HG03520 (cell line): ENCODE results near the gene HBEGF.
A peak's percentile ranks its signal among the peaks of the same experiment; 100 is the strongest.

Experiments
- ATAC-seq: cut with Tn5 transposase; IDR thresholded peaks from one replicate; pipeline ENCODE4 v1.9.1; 2021; ENCODE audit warnings: mild to moderate bottlenecking, moderate library complexity; ENCODE audit not compliant: unreplicated experiment

Gene HBEGF

DNA sequence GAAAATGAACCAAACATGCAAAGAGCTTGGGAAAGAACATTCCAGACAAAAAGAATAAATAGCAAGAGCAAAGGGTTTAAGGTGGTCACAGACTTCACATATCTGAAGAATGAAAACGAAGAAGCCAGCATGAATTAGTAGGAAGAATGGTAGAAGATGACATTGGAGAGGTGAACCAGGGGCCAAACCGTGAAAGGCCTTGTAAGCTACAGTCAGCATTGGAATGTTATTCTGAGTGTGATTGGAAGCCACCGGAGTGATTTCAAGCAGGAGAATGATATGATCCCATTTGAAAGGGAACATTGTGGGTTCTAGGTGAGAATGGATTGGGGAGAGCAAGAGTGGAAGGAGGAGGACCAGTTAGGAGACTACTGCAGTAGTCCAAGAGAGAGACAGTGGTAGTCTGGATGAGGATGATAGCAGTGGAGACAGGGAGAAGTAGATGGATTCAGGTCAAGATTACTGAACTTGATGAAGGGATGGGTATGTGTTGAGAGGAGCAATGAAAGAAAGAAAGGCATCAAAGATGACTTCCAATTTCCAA lies 36.6 kb downstream of the HBEGF start:
- ATAC-seq = no peak

DNA sequence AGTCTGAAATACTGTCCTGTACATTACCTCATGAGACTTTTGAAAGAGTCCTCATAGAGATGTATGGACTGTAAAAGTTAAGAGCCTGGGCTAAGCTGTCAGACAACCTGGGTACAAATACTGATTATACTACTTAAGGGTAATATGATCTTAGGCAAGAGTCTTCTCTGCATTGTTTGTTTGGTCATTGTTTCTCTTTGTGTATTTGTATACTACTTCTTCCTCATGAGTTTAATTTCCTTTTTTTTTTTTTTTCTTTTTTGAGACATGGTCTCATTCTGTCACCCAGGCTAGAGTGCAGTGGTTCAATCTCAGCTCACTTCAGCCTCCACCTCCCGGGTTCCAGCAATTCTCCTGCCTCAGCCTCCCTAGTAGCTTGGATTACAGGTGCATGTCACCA lies 40.9 kb downstream of the HBEGF start:
- no peak for ATAC-seq

DNA sequence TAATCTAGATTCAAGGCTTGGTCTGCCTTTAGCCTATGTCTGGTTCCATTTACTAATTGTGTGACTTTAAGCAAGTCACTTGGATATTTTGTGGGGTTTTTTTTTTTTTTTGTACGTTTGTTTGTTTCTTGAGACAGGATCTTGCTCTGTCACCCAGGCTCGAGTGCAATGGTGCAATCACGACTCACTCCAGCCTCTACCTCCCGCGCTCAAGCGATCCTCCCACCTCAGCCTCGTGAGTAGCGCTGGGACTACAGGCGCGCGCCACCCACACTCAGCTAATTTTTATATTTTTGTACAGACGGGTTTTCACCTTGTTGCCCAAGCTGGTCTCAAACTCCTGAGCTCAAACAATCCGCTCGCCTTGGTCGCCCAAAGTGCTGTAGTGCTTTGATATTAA lies 42.4 kb downstream of the HBEGF start:
- no peak for ATAC-seq

DNA sequence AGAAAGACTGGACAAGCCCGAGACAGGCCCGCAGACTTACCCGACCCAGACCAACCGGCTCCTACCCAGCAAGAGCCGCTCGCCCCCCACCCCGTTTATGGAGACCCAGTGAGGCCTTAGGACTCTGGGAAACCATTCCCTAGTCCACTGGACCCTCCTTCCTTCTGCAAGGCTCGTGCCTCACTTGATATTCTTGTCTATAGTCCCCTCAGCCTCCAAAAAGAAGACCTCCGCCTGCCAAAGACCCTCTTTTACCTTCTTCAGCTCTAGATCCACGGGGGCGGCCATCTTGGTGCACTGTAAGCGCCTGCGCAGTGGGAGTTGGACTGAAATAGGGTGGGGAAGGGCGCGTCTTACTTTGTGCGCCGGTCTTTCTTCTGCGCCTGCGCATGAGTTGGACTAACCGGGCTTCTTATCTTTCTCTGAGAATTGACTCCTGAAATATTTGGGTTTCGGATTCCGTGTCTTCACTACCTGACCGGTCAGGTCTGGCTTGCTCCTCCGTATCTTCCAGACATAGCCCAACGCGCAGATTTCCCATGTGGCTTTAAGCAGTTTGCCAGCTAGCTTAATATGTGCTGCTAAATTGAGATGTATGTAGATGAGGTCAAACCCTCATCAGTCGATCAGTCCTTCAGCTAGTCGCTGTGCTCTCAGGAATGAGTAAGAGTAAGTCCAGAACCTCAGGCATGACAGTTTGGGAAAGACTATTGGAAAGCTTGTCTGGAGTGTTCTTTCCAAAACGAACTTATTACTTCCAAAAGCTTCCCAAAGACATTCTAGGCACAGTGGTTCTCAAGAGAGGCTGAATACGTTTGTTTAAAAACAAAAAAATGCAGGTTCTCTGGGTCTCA lies 43.4 kb downstream of the HBEGF start, which contains the start of gene PFDN1:
TSS of gene PFDN1 (minus strand) at position 316 of the 854 bp plus-strand sequence. CDS start at position 288, 28 bp downstream.
- peak; percentile 93 for ATAC-seq

DNA sequence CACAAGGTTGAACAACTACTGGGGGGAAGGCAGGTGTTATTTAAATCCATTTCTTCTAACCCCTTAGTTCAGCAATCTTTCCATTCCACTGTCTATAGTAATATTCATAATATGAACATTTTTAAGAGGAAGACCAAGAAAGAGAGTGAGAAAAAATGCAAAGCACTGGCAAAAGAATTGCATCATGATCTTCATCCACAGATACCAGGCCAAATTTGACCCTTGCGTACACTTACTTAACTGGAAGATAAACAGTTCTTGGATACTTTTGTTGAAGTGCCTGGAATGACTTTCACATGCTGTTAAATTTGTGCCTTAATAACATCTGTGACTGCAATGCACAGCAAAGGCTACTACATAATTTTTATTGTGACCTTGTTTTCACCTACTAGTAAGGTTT lies 45.3 kb downstream of the HBEGF start:
- ATAC-seq = no peak

DNA sequence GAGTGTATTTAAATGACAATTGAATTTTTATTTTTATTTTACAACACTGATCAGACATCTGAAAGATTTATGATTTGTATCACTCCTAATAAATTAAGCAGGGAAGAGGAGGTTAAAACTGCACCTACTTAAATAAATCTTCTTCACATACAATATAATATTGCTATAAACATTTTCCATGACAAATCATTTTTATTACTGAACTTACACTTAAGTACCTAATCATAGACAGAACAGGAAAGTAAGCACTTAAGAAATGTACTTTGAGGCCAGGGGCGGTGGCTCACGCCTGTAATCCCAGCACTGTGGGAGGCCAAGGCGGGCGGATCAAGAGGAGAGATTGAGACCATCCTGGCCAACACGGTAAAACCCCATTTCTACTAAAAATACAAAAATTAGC lies 47.3 kb downstream of the HBEGF start:
- ATAC-seq = no peak

DNA sequence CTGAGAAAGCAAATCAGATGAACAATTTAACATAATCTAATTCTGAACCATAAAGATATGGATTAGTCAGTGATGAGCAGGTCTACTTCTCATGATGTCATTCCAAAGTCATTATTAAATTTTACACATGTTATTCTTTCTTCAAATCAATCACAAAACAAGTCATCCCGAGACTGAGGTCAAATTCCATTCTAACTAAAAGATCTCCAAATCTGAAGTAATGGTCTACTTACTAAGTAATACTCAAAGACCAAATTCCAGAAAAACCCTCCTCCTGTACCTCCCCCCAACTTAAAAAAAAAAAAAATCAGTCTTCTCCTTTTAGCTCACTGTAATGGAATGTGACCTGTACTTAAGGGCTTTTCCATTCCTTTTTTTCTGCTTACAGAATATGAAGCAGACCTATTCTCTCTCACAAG lies 48.2 kb downstream of the HBEGF start:
- no peak for ATAC-seq

DNA sequence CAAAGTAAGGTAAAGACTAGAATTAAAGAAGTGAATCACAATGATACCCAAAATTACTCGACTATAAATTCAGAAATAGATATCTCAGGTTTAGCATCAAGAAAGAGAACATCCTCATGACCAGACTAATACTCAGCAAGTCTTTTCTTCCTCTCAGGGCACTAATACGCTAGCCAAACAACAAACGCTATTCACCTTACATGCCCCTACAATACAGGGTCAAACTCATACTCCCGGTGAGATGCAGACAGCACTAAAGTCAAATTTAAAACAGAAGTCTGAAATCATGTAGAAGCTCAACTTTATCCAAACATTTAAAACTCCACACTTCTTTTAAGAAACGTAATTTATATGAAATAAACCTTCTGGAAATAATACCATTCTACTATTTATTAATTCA lies 49.1 kb downstream of the HBEGF start:
- ATAC-seq = no peak

DNA sequence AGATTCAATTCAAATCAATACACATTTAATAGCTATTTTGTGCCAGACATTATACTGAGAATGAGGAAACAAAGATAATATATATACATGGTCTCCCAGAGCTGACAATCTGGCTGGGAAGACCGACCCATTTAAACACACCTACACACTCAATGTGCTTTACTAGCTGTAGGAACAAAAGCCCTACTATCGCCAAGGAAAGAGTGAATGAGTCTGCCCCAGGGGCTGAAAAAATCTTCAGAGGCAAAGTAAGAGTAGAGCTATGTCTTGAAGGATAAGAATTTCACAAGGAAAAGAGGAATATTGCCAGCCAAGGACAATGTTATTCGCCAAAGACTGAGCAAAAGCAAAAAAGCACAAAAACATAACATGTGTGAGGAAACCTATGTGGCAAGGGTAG lies 50.1 kb downstream of the HBEGF start:
- no peak for ATAC-seq

DNA sequence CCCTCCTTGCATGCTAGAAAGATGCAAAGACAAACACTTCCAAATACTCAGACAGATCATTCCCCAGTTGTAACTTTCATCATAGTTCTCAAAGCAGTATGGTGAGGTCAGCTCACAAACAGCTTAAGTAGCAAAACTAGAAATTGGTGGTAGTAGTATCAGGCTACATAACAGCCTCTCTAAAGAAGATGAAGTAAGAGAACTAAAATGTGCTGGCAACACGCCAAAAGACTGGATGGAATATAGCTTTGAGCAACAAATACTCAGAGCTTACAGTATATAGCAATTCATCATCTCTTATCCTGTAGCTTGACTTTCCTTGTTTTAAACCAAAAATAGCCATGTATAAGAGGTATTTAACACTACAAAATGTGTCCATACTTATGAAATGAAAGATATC lies 51.0 kb downstream of the HBEGF start:
- no peak for ATAC-seq

DNA sequence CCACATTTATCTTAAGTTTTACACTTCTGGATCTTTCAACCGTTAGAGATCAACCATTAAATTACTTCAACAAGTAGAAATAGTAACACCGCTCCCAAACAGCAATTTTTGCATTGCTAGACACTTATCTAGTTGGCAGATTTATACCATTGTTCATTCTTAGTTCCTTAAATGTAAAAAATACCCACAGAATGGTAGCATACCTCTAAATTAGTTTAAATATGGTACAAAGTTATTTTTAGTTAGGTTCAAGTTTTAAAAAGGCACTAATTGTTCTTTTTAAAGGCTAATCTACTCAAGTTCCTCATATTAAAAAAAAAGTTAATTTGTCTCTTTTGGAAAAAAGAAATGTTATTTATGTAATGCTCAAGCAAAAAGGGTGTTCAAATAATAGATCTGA lies 51.6 kb downstream of the HBEGF start:
- ATAC-seq = no peak

DNA sequence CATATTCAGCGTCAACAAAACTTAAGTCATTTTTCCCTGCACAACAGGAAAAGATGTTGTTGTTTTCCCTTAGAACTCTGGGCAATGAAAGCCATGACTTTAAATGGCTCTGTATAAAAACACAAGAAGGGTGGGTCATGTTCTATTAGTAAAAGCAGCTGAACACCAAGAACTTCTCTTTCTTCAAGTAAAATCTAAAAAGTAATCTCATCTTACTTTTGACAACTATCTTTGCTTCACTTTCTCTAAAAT lies 52.6 kb downstream of the HBEGF start:
- ATAC-seq = no peak

DNA sequence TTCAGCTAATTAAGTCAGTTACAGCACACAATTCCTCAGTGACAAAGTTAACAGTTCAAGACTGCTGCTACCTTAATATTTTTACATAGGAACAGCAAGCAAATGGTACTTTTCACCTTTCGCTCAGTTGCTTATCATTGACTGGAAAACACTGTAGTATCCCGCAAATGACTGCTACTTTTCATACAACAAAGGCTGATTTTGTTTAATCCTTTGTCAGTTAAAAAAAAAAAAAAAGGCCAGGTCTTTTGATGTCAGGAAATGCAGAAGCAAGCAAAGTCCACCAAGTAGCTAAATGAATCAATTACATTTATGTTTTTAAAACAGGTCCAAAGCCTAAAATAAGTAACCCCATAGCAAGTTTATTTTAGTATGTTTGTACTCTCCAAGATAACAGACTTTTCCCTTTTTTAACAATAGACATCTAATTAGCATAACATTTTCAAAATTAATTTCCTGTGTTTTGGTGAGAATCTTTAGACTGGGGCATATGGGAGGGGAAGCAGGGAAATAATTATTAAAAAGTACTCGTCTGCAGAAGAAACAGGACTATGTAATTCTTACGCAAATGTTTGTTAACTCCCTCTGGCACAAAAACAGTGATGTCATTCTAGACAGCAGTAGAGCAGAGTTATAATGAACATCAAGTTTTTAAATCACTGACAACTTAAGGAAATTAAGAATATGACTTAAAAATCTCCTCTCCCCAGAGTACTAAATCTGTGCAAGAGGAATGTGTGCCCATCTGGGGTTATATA lies 53.1 kb downstream of the HBEGF start:
- no peak for ATAC-seq

DNA sequence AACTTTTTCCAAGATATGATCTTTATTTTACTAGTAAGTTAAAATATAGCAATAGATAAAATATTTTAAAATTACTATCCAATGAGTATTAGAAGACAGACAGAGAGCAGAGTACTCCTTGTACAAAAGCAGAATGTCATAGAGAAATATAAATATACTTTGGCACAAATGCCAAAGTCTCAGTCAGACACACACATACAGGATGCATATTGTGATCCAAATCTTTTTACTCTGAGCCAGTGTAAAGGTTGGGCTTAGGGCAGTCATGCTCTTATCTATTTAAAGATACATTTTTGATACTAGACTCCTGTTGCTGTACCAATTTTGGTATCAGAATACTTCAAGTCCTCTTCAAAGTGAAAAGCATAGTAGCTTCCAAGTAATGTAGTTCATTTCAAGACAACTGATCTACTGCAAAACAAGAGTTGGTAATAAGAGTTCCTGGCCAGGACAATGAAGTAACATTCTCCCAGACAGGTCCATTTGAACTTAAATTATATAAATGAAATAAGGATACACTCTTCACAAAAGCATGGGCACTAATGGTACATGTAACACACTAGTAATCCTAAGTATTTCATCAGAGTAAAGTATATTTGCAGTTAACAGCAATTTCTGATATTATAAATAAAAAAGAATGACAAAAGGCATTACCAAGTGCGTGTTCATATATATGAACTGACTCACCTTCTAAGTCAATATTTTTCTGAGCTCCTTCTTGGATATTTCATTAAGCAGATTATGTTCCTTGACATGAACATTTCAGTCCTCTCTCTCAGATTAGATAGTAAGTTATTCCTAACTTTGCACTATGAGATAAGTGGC lies 54.0 kb downstream of the HBEGF start:
- no peak for ATAC-seq

DNA sequence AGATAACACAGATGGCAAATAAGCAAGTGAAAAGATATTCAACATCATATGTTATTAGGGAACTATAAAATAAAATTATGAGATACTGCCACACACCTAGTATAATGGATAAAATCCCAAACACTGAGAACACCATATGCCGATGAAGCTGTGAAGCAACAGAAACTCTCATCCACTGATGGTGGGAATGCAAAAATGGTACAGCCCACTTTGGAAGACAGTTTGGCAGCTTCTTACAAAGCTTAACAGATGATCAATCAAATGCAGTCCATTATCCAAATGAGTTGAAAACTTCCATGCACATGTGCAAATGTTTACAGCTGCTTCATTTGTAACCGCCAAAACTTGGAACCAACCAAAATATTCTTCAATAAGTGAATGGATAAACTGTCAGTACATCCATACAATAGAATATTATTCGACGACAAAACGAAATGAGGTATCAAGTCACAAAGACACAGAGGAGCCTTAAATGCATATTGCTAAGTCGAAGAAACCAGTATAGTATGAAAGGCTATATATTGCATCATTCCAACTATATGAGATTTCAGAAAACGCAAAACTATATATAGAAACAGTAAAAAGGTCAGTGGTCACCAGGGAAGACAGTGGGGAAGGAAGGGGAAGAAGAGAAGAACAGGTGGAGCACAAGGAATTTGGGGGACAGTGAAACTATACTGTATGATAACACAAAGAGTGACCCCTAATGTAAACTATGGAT lies 58.4 kb downstream of the HBEGF start:
- ATAC-seq = no peak

DNA sequence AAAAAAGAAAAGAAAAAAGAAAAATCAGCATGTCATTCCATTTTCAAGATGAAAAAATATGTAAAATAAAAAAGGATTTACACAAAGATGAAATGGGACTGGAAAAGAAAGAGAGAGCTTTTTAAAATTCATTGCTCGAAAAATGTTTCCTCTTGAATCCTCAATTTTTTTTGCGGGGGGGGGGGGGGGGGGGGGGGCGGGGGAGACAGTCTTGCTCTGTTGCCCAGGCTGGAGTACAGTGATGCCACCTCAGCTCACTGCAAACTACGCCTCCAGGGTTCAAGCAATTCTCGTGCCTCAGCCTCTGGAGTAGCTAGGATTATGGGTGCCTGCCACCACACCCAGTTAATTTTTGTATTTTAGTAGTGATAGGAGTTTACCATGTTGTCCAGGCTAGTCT lies 60.0 kb downstream of the HBEGF start:
- ATAC-seq = no peak

DNA sequence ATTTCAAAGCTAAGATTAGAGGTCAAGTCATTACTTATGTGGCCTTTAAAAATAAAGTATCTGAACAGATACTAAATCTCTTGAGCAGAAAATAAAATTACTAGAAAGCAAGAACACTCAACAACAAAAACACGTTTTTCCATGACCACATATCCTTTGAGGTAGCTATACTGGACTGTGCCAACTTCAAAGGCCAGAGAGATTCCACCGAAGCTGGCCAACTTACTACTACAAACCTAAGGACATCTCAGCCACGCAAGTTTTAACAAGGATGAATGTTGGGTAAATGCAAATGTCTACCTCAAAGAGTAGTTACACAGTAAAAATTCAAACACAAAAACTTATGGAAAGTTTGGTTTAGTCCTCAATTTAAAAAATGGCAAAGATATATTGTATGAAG lies 62.4 kb downstream of the HBEGF start:
- no peak for ATAC-seq
